ENCODE results near the gene PHACTR3. TPM values are rescaled to one million over a fixed set of nuclear protein-coding genes. Genes with fewer than 3 reads are reported as not detected.

Gene PHACTR3
- total RNA-seq, 2 donors from 2014 or later: 0.13 TPM; not detected in 1

DNA sequence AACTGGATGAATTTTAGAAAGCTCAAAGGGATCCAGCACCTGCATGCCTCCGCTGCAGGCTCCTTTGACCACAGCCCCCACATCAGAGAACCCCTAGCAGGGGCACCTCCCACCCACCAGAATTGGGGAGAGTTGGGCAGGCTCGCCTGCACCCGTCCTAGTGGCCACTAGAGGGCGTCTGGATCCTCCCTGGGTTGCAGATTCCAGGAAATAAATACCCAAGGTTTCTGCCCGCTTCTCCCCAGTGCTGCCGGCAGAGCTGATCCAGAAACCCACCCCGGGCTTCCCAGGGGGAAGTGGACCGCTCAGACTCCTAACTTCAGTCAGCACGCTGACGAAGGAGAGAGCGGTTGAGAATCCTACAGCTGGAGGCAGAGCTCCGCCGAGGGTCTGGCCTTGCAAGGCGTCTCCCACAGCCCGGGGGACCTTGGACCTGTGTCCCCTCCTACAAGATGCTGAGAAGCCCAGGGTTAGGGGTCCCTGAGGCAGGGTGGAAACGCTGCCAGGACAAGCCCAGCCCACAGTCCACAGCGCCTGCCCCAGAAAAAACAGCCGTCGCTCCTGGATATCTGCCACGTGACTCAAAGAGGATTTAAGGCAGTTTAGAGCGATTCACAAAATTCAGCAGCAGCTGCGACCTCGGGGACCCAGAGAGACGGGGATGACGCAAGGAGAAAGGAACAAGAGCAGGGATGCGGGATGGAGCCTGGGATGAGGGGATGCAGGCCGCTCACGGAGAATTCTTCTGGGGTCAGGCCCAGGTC lies 32.6 kb upstream of the PHACTR3 start:
- Histone ChIP-seq H3K9me3 (ENCODE audit: control insufficient read depth, low read length) (no peaks in the 10 kb centered on the region), H3K4me3 (ENCODE audit: low read length) (peak overlapping the region; percentile 76), H3K9ac (ENCODE audit: extremely low read depth, low read length, poor library complexity, severe bottlenecking) (no peak overlapping the region), H3K27me3 (ENCODE audit: control insufficient read depth, insufficient read depth, low read length, poor library complexity, severe bottlenecking) (peaks cover 65% of the 10 kb centered on the region), H3K27ac (ENCODE audit: low read depth, low read length) (no peak overlapping the region), H3K36me3 (ENCODE audit: control insufficient read depth, insufficient read depth, low read length) (no peaks in the 10 kb centered on the region), H3K4me1 (ENCODE audit: control insufficient read depth, insufficient read depth, low read length) (no peaks in the 10 kb centered on the region)
- DNase-seq: peak; percentile 91
- TF ChIP-seq CTCF (conservative IDR thresholded peaks at IDR 0.05): peak; percentile 99
- peak overlapping the region; percentile 54 for H3K4me3 Mint-ChIP-seq
- no peak overlapping the region for H3K27ac Mint-ChIP-seq
- 22 to 30% methylated on average over 13 to 28 of the region's 28 CpGs for WGBS, 2 experiments (ENCODE audit: insufficient coverage in 1 of 2, insufficient read length in 1 of 2)
- H3K4me1 Mint-ChIP-seq: peaks cover 8% of the 10 kb centered on the region
- no peaks in the 10 kb centered on the region for H3K36me3 Mint-ChIP-seq (ENCODE audit: low read depth)
- H3K9me3 Mint-ChIP-seq: no peaks in the 10 kb centered on the region
- H3K27me3 Mint-ChIP-seq (ENCODE audit: insufficient read depth): peaks cover 79% of the 10 kb centered on the region

DNA sequence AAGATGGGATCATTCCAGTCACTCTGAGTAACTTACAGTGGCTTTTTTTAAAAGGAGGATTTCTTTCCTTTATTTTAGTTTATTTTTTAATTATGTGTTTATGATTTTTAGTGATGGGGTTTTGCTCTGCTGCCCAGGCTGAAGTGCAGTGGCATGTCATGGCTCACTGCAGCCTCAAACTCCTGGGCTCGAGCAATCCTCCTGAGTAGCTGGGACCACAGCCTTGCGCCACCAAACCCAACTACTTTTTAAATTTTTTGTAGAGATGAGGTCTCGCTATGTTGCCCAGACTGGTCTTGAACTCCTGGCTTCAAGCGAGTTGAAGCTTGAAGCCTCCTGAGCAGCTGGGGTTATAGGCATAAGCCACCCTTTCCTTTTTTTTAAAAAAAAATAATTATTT lies 31.8 kb upstream of the PHACTR3 start:
- 89 to 100% methylated on average over 2 to 4 of the region's 4 CpGs for WGBS, 2 experiments (ENCODE audit: insufficient coverage in 1 of 2, insufficient read length in 1 of 2)
- H3K27ac ChIP-seq (ENCODE audit: low read depth, low read length): no peak overlapping the region
- H3K4me1 ChIP-seq (ENCODE audit: control insufficient read depth, insufficient read depth, low read length): no peaks in the 10 kb centered on the region
- H3K36me3 ChIP-seq (ENCODE audit: control insufficient read depth, insufficient read depth, low read length): no peaks in the 10 kb centered on the region
- no peaks in the 10 kb centered on the region for H3K9me3 ChIP-seq (ENCODE audit: control insufficient read depth, low read length)
- peaks cover 71% of the 10 kb centered on the region for H3K27me3 ChIP-seq (ENCODE audit: control insufficient read depth, insufficient read depth, low read length, poor library complexity, severe bottlenecking)
- Mint-ChIP-seq H3K9me3 (no peaks in the 10 kb centered on the region), H3K4me3 (no peak overlapping the region), H3K36me3 (ENCODE audit: low read depth) (no peaks in the 10 kb centered on the region), H3K4me1 (peaks cover 7% of the 10 kb centered on the region), H3K27ac (no peak overlapping the region), H3K27me3 (ENCODE audit: insufficient read depth) (peaks cover 83% of the 10 kb centered on the region)
- no peak overlapping the region for H3K4me3 ChIP-seq (ENCODE audit: low read length)
- H3K9ac ChIP-seq (ENCODE audit: extremely low read depth, low read length, poor library complexity, severe bottlenecking): no peak overlapping the region
- DNase-seq: no peak
- no peak for TF ChIP-seq CTCF (conservative IDR thresholded peaks at IDR 0.05)

GRCh38 chr20:59573837-59574236 lies 30.5 kb upstream of the PHACTR3 start:
- 81 to 88% methylated on average over 6 to 8 of the region's 8 CpGs for WGBS, 2 experiments (ENCODE audit: insufficient coverage in 1 of 2, insufficient read length in 1 of 2)
- no peaks in the 10 kb centered on the region for H3K4me1 ChIP-seq (ENCODE audit: control insufficient read depth, insufficient read depth, low read length)
- no peak overlapping the region for H3K4me3 ChIP-seq (ENCODE audit: low read length)
- no peaks in the 10 kb centered on the region for H3K36me3 Mint-ChIP-seq (ENCODE audit: low read depth)
- H3K9me3 Mint-ChIP-seq: no peaks in the 10 kb centered on the region
- no peak overlapping the region for H3K4me3 Mint-ChIP-seq
- H3K27ac Mint-ChIP-seq: no peak overlapping the region
- H3K9ac ChIP-seq (ENCODE audit: extremely low read depth, low read length, poor library complexity, severe bottlenecking): no peak overlapping the region
- no peak overlapping the region for H3K27ac ChIP-seq (ENCODE audit: low read depth, low read length)
- TF ChIP-seq CTCF (conservative IDR thresholded peaks at IDR 0.05): no peak
- H3K4me1 Mint-ChIP-seq: peaks cover 3% of the 10 kb centered on the region
- H3K27me3 Mint-ChIP-seq (ENCODE audit: insufficient read depth): peaks cover 87% of the 10 kb centered on the region
- no peaks in the 10 kb centered on the region for H3K9me3 ChIP-seq (ENCODE audit: control insufficient read depth, low read length)
- H3K27me3 ChIP-seq (ENCODE audit: control insufficient read depth, insufficient read depth, low read length, poor library complexity, severe bottlenecking): peaks cover 81% of the 10 kb centered on the region
- DNase-seq: no peak
- H3K36me3 ChIP-seq (ENCODE audit: control insufficient read depth, insufficient read depth, low read length): no peaks in the 10 kb centered on the region
